GM12878 (cell line): Measurements from ENCODE around the gene PLXDC1. TPM values are rescaled to one million over a fixed set of nuclear protein-coding genes. Genes with fewer than 3 reads are reported as not detected.

Experiments
- CREB1 ChIP-seq: IDR thresholded peaks from 2 replicates; pipeline ENCODE4 v1.6.1; 2012; ENCODE audit warnings: low read depth, mild to moderate bottlenecking, inconsistent platforms
- EP300 ChIP-seq, 2 experiments: fragments of 150-350 bp in 1 of 2; IDR thresholded peaks; 2 replicates each; pipeline ENCODE4 v1.6.1; 2011 to 2012; ENCODE audit warnings: low read depth in 2 of 2, low read length in 2 of 2, borderline replicate concordance in 1 of 2, improper control_type of control experiment in 1 of 2, inconsistent platforms in 1 of 2; ENCODE audit not compliant: control insufficient read depth in 1 of 2
- LARP7 ChIP-seq: fragments of 450-650 bp; IDR thresholded peaks from 2 replicates; pipeline ENCODE4 v1.6.1; 2017; ENCODE audit warnings: mild to moderate bottlenecking
- RELA ChIP-seq: fragments of 450-650 bp; IDR thresholded peaks from 2 replicates; pipeline ENCODE4 v1.8.0; 2014; ENCODE audit warnings: borderline replicate concordance; ENCODE audit not compliant: partially characterized antibody
- SIN3A ChIP-seq: IDR thresholded peaks from 2 replicates; pipeline ENCODE4 v1.6.1; 2012; ENCODE audit warnings: low read depth, low read length, improper control_type of control experiment
- SUPT20H ChIP-seq: IDR thresholded peaks from 2 replicates; pipeline ENCODE4 v1.6.1; 2011; ENCODE audit warnings: low read depth, mild to moderate bottlenecking, low read length, moderate library complexity, borderline replicate concordance; ENCODE audit not compliant: control insufficient read depth
- ZSCAN29 ChIP-seq: fragments of 450-650 bp; IDR thresholded peaks from 2 replicates; pipeline ENCODE4 v1.6.1; 2017; ENCODE audit warnings: mild to moderate bottlenecking, moderate library complexity
- polyA plus RNA-seq, 11 experiments: library from polyadenylated mRNA; depleted of rRNA in 4 of 11; unstranded in 6 of 11; stranded (reverse) in 5 of 11; fragments of >200 nt; fragmentation: Nextera tagmentation in 4 of 11; fragmentation: Illumina TruSeq in 1 of 11; extraction: Ambion mirVana in 4 of 11; extraction: Trizol in 1 of 11; gene quantifications; 1 replicate in 1 of 11; 2 replicates in 10 of 11; pipeline versions ENCODE4 v1.2.1 to v1.2.3, GENCODE V29; 2011 to 2016; ENCODE audit warnings: inconsistent platforms in 2 of 11, missing spikeins in 2 of 11, low read depth in 1 of 11
- total RNA-seq, 4 experiments: library from RNA; depleted of rRNA in 3 of 4; stranded (reverse); fragments of >200 nt in 3 of 4; fragmentation: Illumina TruSeq in 1 of 4; extraction: Trizol in 1 of 4; gene quantifications; 2 replicates each; pipeline versions ENCODE4 v1.2.1 to v1.2.3, GENCODE V29; 2013 to 2021
- TF ChIP-seq, protein P1 (sequence below): fragments of 450-650 bp; conservative IDR thresholded peaks from 2 replicates; pipeline ENCODE4 v1.6.1; 2017; ENCODE audit warnings: mild to moderate bottlenecking, moderate library complexity
- TF ChIP-seq, protein P2 (sequence below): fragments of 450-650 bp; IDR thresholded peaks from 2 replicates; pipeline ENCODE4 v1.6.1; 2017; ENCODE audit warnings: mild to moderate bottlenecking, low read depth, inconsistent platforms; ENCODE audit not compliant: poor library complexity, severe bottlenecking
- TF ChIP-seq, protein P3 (sequence below): fragments of 450-650 bp; IDR thresholded peaks from 2 replicates; pipeline ENCODE4 v1.6.1; 2016; ENCODE audit warnings: mild to moderate bottlenecking

Gene PLXDC1
- total and polyA plus RNA-seq, 10 of the 15 experiments (the other 5 are each of a cell fraction or from before 2014, with no cell fraction given), result 0.03 to 0.30 (median 0.22) TPM; not detected in 7

DNA sequence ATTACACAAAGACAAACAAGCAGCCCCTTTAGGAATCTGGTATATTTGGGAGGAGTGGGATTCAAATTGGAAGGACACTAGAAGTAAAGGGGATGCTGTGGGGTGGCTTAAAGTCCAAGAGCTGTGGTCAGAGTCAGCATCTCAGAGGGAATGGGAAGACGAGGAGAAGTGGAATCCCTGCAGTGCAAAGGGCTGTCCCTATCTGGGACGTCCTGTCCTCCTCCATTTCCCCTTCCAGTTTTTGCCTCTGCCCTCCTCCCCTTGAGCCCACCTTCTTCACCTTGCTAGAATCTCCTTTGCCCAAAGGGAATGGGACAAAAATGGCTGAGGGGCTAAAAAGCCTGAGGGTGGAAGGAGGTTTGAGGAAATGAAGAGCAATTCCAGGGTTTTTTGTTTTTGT, 4.2 kb upstream of the PLXDC1 start (continued):
- TF ChIP-seq, protein P1, sequence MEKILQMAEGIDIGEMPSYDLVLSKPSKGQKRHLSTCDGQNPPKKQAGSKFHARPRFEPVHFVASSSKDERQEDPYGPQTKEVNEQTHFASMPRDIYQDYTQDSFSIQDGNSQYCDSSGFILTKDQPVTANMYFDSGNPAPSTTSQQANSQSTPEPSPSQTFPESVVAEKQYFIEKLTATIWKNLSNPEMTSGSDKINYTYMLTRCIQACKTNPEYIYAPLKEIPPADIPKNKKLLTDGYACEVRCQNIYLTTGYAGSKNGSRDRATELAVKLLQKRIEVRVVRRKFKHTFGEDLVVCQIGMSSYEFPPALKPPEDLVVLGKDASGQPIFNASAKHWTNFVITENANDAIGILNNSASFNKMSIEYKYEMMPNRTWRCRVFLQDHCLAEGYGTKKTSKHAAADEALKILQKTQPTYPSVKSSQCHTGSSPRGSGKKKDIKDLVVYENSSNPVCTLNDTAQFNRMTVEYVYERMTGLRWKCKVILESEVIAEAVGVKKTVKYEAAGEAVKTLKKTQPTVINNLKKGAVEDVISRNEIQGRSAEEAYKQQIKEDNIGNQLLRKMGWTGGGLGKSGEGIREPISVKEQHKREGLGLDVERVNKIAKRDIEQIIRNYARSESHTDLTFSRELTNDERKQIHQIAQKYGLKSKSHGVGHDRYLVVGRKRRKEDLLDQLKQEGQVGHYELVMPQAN, result no peak
- TF ChIP-seq ZSCAN29 (no peak), CREB1 (no peak), LARP7 (no peak), EP300 (IDR thresholded peaks at IDR 0.05; ENCODE audit: borderline replicate concordance in 1 of 2, control insufficient read depth in 1 of 2, low read depth in 2 of 2, low read length in 2 of 2) (no peak), SIN3A (no peak), RELA (no peak), SUPT20H (no peak)
- TF ChIP-seq, protein P2, sequence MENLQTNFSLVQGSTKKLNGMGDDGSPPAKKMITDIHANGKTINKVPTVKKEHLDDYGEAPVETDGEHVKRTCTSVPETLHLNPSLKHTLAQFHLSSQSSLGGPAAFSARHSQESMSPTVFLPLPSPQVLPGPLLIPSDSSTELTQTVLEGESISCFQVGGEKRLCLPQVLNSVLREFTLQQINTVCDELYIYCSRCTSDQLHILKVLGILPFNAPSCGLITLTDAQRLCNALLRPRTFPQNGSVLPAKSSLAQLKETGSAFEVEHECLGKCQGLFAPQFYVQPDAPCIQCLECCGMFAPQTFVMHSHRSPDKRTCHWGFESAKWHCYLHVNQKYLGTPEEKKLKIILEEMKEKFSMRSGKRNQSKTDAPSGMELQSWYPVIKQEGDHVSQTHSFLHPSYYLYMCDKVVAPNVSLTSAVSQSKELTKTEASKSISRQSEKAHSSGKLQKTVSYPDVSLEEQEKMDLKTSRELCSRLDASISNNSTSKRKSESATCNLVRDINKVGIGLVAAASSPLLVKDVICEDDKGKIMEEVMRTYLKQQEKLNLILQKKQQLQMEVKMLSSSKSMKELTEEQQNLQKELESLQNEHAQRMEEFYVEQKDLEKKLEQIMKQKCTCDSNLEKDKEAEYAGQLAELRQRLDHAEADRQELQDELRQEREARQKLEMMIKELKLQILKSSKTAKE, result no peak
- TF ChIP-seq, protein P3, sequence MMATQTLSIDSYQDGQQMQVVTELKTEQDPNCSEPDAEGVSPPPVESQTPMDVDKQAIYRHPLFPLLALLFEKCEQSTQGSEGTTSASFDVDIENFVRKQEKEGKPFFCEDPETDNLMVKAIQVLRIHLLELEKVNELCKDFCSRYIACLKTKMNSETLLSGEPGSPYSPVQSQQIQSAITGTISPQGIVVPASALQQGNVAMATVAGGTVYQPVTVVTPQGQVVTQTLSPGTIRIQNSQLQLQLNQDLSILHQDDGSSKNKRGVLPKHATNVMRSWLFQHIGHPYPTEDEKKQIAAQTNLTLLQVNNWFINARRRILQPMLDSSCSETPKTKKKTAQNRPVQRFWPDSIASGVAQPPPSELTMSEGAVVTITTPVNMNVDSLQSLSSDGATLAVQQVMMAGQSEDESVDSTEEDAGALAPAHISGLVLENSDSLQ, result no peak
